Mesothelial cell of epicardium (in vitro differentiated cells): ENCODE data around the gene NGEF. TPM values are rescaled to one million over a fixed set of nuclear protein-coding genes. Genes with fewer than 3 reads are reported as not detected.
A peak's percentile ranks its signal among the peaks of the same experiment; 100 is the strongest.

Source experiments
- DNase-seq, 2 experiments: peaks; one replicate each; pipeline ENCODE4 v3.0.0; 2021; ENCODE audit warnings: low spot score in 2 of 2; ENCODE audit not compliant: unreplicated experiment in 2 of 2
- H3K27ac Mint-ChIP-seq: 2 replicates; pipeline ENCODE4 v1.8.0; 2021; ENCODE audit warnings: mixed read lengths
- H3K27me3 Mint-ChIP-seq: 2 replicates; pipeline ENCODE4 v1.8.0; 2021; ENCODE audit warnings: low read depth, mixed read lengths
- H3K36me3 Mint-ChIP-seq: 2 replicates; pipeline ENCODE4 v1.8.0; 2021; ENCODE audit warnings: mixed read lengths
- H3K4me1 Mint-ChIP-seq: 2 replicates; pipeline ENCODE4 v1.8.0; 2021; ENCODE audit warnings: mixed read lengths
- H3K4me3 Mint-ChIP-seq: 2 replicates; pipeline ENCODE4 v1.8.0; 2021; ENCODE audit warnings: mild to moderate bottlenecking, moderate library complexity, mixed read lengths
- H3K9me3 Mint-ChIP-seq: 2 replicates; pipeline ENCODE4 v1.8.0; 2021; ENCODE audit warnings: mixed read lengths
- CTCF ChIP-seq: fragments of 200-600 bp; sonication (generic); IDR thresholded peaks from one replicate; pipeline ENCODE4 v1.5.0; 2021; ENCODE audit warnings: antibody characterized with exemption; ENCODE audit not compliant: unreplicated experiment
- total RNA-seq: library from RNA; stranded (reverse); gene quantifications from 3 replicates; pipeline ENCODE4 v1.2.1, GENCODE V29; 2021

The NGEF gene
- total RNA-seq, 1 donor from 2014 or later = 0.51 TPM

DNA sequence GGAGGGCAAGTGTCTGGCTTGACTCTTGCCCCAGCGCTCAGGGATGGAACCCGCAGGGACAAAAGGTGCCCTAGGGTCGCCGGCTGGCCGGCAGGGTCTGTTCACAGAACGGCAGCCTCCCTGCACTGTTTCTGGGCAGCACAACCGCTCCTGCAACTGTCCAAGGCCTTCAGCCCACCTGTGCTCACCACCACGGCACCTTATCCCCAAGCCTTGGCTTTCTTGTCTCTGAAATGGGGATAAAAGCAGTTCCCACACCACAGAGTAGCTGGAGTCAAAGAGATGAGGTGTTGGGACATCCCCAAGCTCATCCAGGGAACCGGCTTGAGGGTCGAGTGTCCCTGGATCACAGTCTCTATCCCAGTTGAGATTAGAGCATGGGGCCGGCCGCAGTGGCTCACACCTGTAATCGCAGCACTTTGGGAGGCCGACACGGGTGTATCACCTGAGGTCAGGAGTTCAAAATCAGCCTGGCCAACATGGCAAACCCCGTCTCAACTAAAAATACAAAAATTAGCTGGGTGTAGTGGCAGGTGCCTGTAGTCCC lies 138.3 kb downstream of the NGEF start:
- no peak for DNase-seq
- Mint-ChIP-seq H3K36me3 (no peaks in the 10 kb centered on the region), H3K27ac (no peak overlapping the region), H3K4me1 (peaks cover 3% of the 10 kb centered on the region), H3K9me3 (no peaks in the 10 kb centered on the region), H3K27me3 (peaks cover 17% of the 10 kb centered on the region), H3K4me3 (peak overlapping the region; percentile 63)
- no peak for TF ChIP-seq CTCF

GRCh38 chr2:232873909-232874641 lies 139.0 kb downstream of the NGEF start:
- Mint-ChIP-seq H3K27ac (no peak overlapping the region), H3K4me3 (no peak overlapping the region)
- DNase-seq = no peak

DNA sequence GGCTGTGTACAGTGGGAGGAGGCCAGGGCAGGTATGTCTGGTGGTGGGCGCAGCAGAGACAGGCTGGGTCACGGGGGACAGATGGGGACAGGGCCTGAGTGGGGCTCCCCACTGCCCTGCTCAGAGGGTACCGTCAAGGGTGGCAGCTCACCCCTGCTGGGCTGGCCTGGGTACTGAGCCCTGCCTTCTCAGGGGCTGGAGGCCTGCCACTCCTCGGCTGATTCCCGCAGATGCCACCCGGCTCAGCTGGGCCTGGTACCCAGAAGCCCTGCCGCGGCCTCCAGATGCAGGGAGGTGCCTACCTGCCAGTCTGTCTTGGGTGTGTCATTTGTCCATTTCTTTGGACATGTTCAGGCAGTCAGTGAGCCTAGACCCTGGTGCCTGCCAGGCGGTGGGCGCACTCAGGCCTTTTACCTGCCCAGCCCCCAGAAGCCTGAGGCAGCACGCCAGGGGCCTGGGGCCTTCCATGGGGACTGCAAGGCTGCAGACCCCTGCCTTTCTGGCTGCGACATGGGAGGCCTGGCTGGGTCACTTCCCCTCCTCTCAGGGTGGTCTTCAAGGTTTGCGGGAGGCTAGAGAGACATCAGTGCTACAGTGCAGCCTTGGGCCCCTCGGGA lies 139.7 kb downstream of the NGEF start:
- peaks cover 3% of the 10 kb centered on the region for H3K4me1 Mint-ChIP-seq
- no peak overlapping the region for H3K27ac Mint-ChIP-seq
- no peak for TF ChIP-seq CTCF
- no peaks in the 10 kb centered on the region for H3K36me3 Mint-ChIP-seq
- H3K9me3 Mint-ChIP-seq = no peaks in the 10 kb centered on the region
- H3K27me3 Mint-ChIP-seq = peaks cover 17% of the 10 kb centered on the region
- no peak for DNase-seq
- H3K4me3 Mint-ChIP-seq = no peak overlapping the region

More at GRCh38 chr2:232873909-232874641, 139.0 kb downstream of the NGEF start:
- no peaks in the 10 kb centered on the region for H3K36me3 Mint-ChIP-seq
- peaks cover 17% of the 10 kb centered on the region for H3K27me3 Mint-ChIP-seq
- peaks cover 3% of the 10 kb centered on the region for H3K4me1 Mint-ChIP-seq
- no peak for TF ChIP-seq CTCF
- H3K9me3 Mint-ChIP-seq = no peaks in the 10 kb centered on the region

- H3K27ac Mint-ChIP-seq = no peak overlapping the region
- no peak for DNase-seq
- H3K9me3 Mint-ChIP-seq = no peaks in the 10 kb centered on the region
- H3K4me3 Mint-ChIP-seq = no peak overlapping the region
- H3K27me3 Mint-ChIP-seq = peaks cover 15% of the 10 kb centered on the region
- no peak for TF ChIP-seq CTCF
- H3K4me1 Mint-ChIP-seq = peaks cover 3% of the 10 kb centered on the region
- no peaks in the 10 kb centered on the region for H3K36me3 Mint-ChIP-seq
Measured at GRCh38 chr2:232872826-232873225, 140.2 kb downstream of the NGEF start.

GRCh38 chr2:232871835-232872736 lies 141.0 kb downstream of the NGEF start:
- no peak overlapping the region for H3K27ac Mint-ChIP-seq
- H3K36me3 Mint-ChIP-seq = no peaks in the 10 kb centered on the region
- H3K4me1 Mint-ChIP-seq = peaks cover 3% of the 10 kb centered on the region
- no peak overlapping the region for H3K4me3 Mint-ChIP-seq
- no peak for DNase-seq
- TF ChIP-seq CTCF = no peak
- H3K9me3 Mint-ChIP-seq = no peaks in the 10 kb centered on the region
- H3K27me3 Mint-ChIP-seq = peaks cover 12% of the 10 kb centered on the region
